Measurements from ENCODE around the gene IRX5. TPM values are rescaled to one million over a fixed set of nuclear protein-coding genes. Genes with fewer than 3 reads are reported as not detected.

The IRX5 gene
- total and polyA plus RNA-seq, 2 donors (not counting 1 experiment from before 2014, with no cell fraction given), result 0.05 to 0.17 TPM

DNA sequence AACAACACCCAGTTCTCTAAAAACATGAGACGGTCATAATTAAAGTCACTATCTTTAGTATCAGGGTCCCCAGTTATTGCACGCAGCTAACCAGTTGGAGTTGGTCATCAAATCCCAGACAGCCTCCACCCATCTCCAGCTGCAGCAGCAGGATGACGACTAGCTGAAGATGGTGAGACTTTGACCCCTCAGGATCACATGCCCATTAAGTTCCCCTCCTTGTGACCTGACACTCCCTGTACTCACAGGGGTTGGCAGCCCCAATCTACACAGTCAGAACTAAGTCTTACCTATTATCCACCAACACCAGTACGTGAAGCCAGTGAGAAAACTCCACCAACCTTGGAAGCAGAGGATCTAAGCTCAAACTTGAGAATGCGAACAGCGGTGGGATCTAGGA lies 37.7 kb upstream of the IRX5 start:
- Histone ChIP-seq H3K27ac (ENCODE audit: insufficient read depth, low read length) (no peak overlapping the region), H3K4me2 (ENCODE audit: extremely low read depth, insufficient read depth, low read length) (no peak overlapping the region), H4K20me1 (ENCODE audit: control insufficient read depth, extremely low read depth, insufficient read depth, low read length) (no peaks in the 10 kb centered on the region), H2AFZ (ENCODE audit: low read length) (no peak overlapping the region), H3K4me1 (ENCODE audit: control insufficient read depth, extremely low read depth, insufficient read depth, low read length) (no peaks in the 10 kb centered on the region), H3K79me2 (ENCODE audit: control insufficient read depth, insufficient read depth, low read length) (no peaks in the 10 kb centered on the region), H3K4me3 (replicated peaks in 1 of 4; ENCODE audit: control extremely low read depth in 1 of 4, insufficient read depth in 1 of 4, low read depth in 3 of 4, low read length in 4 of 4) (no peak overlapping the region), H3K27me3 (ENCODE audit: control insufficient read depth, insufficient read depth, low read length) (no peaks in the 10 kb centered on the region), H3K9me3 (ENCODE audit: control insufficient read depth, insufficient read depth, low read depth, low read length) (no peaks in the 10 kb centered on the region), H3K36me3 (ENCODE audit: control insufficient read depth, insufficient read depth, low read length) (no peaks in the 10 kb centered on the region), H3K9ac (ENCODE audit: insufficient read depth, low read length) (no peak overlapping the region)
- TF ChIP-seq EZH2 (IDR thresholded peaks at IDR 0.05; ENCODE audit: low read length, missing control alignments), result no peak
- TF ChIP-seq, protein P1, sequence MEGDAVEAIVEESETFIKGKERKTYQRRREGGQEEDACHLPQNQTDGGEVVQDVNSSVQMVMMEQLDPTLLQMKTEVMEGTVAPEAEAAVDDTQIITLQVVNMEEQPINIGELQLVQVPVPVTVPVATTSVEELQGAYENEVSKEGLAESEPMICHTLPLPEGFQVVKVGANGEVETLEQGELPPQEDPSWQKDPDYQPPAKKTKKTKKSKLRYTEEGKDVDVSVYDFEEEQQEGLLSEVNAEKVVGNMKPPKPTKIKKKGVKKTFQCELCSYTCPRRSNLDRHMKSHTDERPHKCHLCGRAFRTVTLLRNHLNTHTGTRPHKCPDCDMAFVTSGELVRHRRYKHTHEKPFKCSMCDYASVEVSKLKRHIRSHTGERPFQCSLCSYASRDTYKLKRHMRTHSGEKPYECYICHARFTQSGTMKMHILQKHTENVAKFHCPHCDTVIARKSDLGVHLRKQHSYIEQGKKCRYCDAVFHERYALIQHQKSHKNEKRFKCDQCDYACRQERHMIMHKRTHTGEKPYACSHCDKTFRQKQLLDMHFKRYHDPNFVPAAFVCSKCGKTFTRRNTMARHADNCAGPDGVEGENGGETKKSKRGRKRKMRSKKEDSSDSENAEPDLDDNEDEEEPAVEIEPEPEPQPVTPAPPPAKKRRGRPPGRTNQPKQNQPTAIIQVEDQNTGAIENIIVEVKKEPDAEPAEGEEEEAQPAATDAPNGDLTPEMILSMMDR (conservative IDR thresholded peaks at IDR 0.05 in 1 of 2, IDR thresholded peaks at IDR 0.05 in 1 of 2; ENCODE audit: low read depth in 1 of 2, low read length in 2 of 2), result no peak
- DNase-seq (ENCODE audit: low read depth in 2 of 2), result no peak

- DNase-seq (ENCODE audit: low read depth in 2 of 2), result no peak
- no peak overlapping the region for H3K9ac ChIP-seq (ENCODE audit: insufficient read depth, low read length)
- no peaks in the 10 kb centered on the region for H3K36me3 ChIP-seq (ENCODE audit: control insufficient read depth, insufficient read depth, low read length)
- H3K27ac ChIP-seq (ENCODE audit: insufficient read depth, low read length), result no peak overlapping the region
- no peaks in the 10 kb centered on the region for H3K27me3 ChIP-seq (ENCODE audit: control insufficient read depth, insufficient read depth, low read length)
- H3K9me3 ChIP-seq (ENCODE audit: control insufficient read depth, insufficient read depth, low read depth, low read length), result no peaks in the 10 kb centered on the region
- no peaks in the 10 kb centered on the region for H4K20me1 ChIP-seq (ENCODE audit: control insufficient read depth, extremely low read depth, insufficient read depth, low read length)
- H3K79me2 ChIP-seq (ENCODE audit: control insufficient read depth, insufficient read depth, low read length), result no peaks in the 10 kb centered on the region
- no peak overlapping the region for H2AFZ ChIP-seq (ENCODE audit: low read length)
- no peak overlapping the region for H3K4me2 ChIP-seq (ENCODE audit: extremely low read depth, insufficient read depth, low read length)
- TF ChIP-seq, protein P1 (conservative IDR thresholded peaks at IDR 0.05 in 1 of 2, IDR thresholded peaks at IDR 0.05 in 1 of 2; ENCODE audit: low read depth in 1 of 2, low read length in 2 of 2), result no peak
- TF ChIP-seq EZH2 (IDR thresholded peaks at IDR 0.05; ENCODE audit: low read length, missing control alignments), result no peak
- H3K4me3 ChIP-seq (replicated peaks in 1 of 4; ENCODE audit: control extremely low read depth in 1 of 4, insufficient read depth in 1 of 4, low read depth in 3 of 4, low read length in 4 of 4), result no peak overlapping the region
- H3K4me1 ChIP-seq (ENCODE audit: control insufficient read depth, extremely low read depth, insufficient read depth, low read length), result no peaks in the 10 kb centered on the region
Measured at GRCh38 chr16:54897930-54898329, 32.7 kb upstream of the IRX5 start.

GRCh38 chr16:54901606-54902005 lies 29.1 kb upstream of the IRX5 start:
- no peaks in the 10 kb centered on the region for H4K20me1 ChIP-seq (ENCODE audit: control insufficient read depth, extremely low read depth, insufficient read depth, low read length)
- no peaks in the 10 kb centered on the region for H3K79me2 ChIP-seq (ENCODE audit: control insufficient read depth, insufficient read depth, low read length)
- H3K27ac ChIP-seq (ENCODE audit: insufficient read depth, low read length), result no peak overlapping the region
- no peak overlapping the region for H2AFZ ChIP-seq (ENCODE audit: low read length)
- H3K9ac ChIP-seq (ENCODE audit: insufficient read depth, low read length), result no peak overlapping the region
- DNase-seq (ENCODE audit: low read depth in 2 of 2), result no peak
- no peak for TF ChIP-seq EZH2 (IDR thresholded peaks at IDR 0.05; ENCODE audit: low read length, missing control alignments)
- TF ChIP-seq, protein P1 (conservative IDR thresholded peaks at IDR 0.05 in 1 of 2, IDR thresholded peaks at IDR 0.05 in 1 of 2; ENCODE audit: low read depth in 1 of 2, low read length in 2 of 2), result no peak
- no peaks in the 10 kb centered on the region for H3K4me1 ChIP-seq (ENCODE audit: control insufficient read depth, extremely low read depth, insufficient read depth, low read length)
- H3K9me3 ChIP-seq (ENCODE audit: control insufficient read depth, insufficient read depth, low read depth, low read length), result no peaks in the 10 kb centered on the region
- no peak overlapping the region for H3K4me2 ChIP-seq (ENCODE audit: extremely low read depth, insufficient read depth, low read length)
- no peaks in the 10 kb centered on the region for H3K36me3 ChIP-seq (ENCODE audit: control insufficient read depth, insufficient read depth, low read length)
- no peak overlapping the region for H3K4me3 ChIP-seq (replicated peaks in 1 of 4; ENCODE audit: control extremely low read depth in 1 of 4, insufficient read depth in 1 of 4, low read depth in 3 of 4, low read length in 4 of 4)
- no peaks in the 10 kb centered on the region for H3K27me3 ChIP-seq (ENCODE audit: control insufficient read depth, insufficient read depth, low read length)
